IMR-90 (cell line): ENCODE data around the gene OSGIN1.

Experiments used
- BHLHE40 ChIP-seq: fragments of 150-350 bp; IDR thresholded peaks from 2 replicates; pipeline ENCODE4 v1.6.1; 2016; ENCODE audit warnings: mild to moderate bottlenecking, low read depth, low read length
- CEBPB ChIP-seq: IDR thresholded peaks from 2 replicates; pipeline ENCODE4 v1.6.1; 2012; ENCODE audit warnings: low read depth, low read length, improper control_type of control experiment
- CHD1 ChIP-seq: IDR thresholded peaks from 2 replicates; pipeline ENCODE4 v1.6.1; 2012; ENCODE audit warnings: low read depth, low read length, improper control_type of control experiment
- CTCF ChIP-seq: conservative IDR thresholded peaks from 2 replicates; pipeline ENCODE4 v1.5.1; 2012; ENCODE audit warnings: mild to moderate bottlenecking, low read depth, low read length, improper control_type of control experiment
- ELK1 ChIP-seq: fragments of 150-350 bp; IDR thresholded peaks from 2 replicates; pipeline ENCODE4 v1.6.1; 2016; ENCODE audit warnings: low read depth, mild to moderate bottlenecking, low read length, moderate library complexity, borderline replicate concordance
- FOS ChIP-seq: fragments of 150-350 bp; IDR thresholded peaks from 2 replicates; pipeline ENCODE4 v1.6.1; 2016; ENCODE audit warnings: low read depth, low read length
- MAFK ChIP-seq: IDR thresholded peaks from 2 replicates; pipeline ENCODE4 v1.6.1; 2012; ENCODE audit warnings: low read depth, low read length, improper control_type of control experiment
- NFE2L2 ChIP-seq: fragments of 150-350 bp; IDR thresholded peaks from 2 replicates; pipeline ENCODE4 v1.6.1; 2016; ENCODE audit warnings: low read depth, mild to moderate bottlenecking, low read length
- POLR2A ChIP-seq: IDR thresholded peaks from 2 replicates; pipeline ENCODE4 v1.6.1; 2012; ENCODE audit warnings: mild to moderate bottlenecking, low read depth, low read length
- RAD21 ChIP-seq: IDR thresholded peaks from 2 replicates; pipeline ENCODE4 v1.6.1; 2012; ENCODE audit warnings: low read length, improper control_type of control experiment
- RFX5 ChIP-seq: IDR thresholded peaks from 2 replicates; pipeline ENCODE4 v1.8.0; 2012; ENCODE audit warnings: low read depth, mild to moderate bottlenecking, low read length, moderate library complexity
- SMC3 ChIP-seq: fragments of 150-350 bp; IDR thresholded peaks from 2 replicates; pipeline ENCODE4 v1.6.1; 2016; ENCODE audit warnings: low read depth, mild to moderate bottlenecking, antibody characterized with exemption, low read length, moderate library complexity
- USF2 ChIP-seq: fragments of 150-350 bp; IDR thresholded peaks from 2 replicates; pipeline ENCODE4 v1.6.1; 2017; ENCODE audit warnings: mild to moderate bottlenecking, antibody characterized with exemption, low read length, low read depth

- TF ChIP-seq CTCF: no peak
- no peak for TF ChIP-seq POLR2A
- TF ChIP-seq RFX5: no peak
- TF ChIP-seq NFE2L2: no peak
- TF ChIP-seq CHD1: no peak
- no peak for TF ChIP-seq RAD21
- TF ChIP-seq SMC3: no peak
- TF ChIP-seq CEBPB: no peak
- no peak for TF ChIP-seq USF2
- TF ChIP-seq FOS: no peak
- TF ChIP-seq MAFK: no peak
- TF ChIP-seq BHLHE40: no peak
- TF ChIP-seq ELK1: no peak
These were observed 17.2 kb upstream of the OSGIN1 start for GRCh38 chr16:83935858-83936255.
